NCI-H2171 treated with DMSO at 0.1 percent for 48 hours (cell line): ENCODE measurements around the gene RFX2.

Experiments
- DNase-seq: peaks from one replicate; lab custom pipeline; 2025; lab: John Stamatoyannopoulos, UW

The RFX2 gene

DNA sequence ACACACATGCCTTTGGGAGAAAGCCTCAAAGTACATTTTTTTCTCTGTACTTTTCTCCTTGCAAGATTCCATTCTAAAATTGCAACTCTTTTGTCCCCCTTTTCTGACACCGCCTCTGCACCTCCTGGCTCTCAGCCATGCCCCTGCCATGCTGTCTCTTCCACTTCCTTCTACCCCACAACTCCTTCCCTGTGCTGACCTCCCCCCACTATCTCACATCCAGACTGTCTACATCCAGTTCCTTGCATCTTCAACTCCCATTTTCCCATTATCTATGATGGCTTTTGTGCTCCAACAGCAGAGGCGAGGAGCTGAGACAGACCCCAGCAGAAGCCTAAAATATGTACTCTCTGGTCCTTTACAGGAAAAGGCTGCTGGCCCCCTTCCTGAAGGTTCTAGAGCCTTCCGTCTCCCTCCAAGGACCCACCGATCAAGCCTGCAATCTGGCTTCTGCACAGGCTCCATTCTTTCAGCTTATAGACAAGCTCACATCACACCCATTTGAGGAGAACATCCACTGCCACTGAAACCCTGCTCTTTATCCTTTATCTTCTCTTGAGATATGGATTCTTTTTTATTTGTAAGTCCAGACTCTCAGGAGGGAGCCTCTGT lies 50.2 kb downstream of the RFX2 start:
- no peak for DNase-seq

DNA sequence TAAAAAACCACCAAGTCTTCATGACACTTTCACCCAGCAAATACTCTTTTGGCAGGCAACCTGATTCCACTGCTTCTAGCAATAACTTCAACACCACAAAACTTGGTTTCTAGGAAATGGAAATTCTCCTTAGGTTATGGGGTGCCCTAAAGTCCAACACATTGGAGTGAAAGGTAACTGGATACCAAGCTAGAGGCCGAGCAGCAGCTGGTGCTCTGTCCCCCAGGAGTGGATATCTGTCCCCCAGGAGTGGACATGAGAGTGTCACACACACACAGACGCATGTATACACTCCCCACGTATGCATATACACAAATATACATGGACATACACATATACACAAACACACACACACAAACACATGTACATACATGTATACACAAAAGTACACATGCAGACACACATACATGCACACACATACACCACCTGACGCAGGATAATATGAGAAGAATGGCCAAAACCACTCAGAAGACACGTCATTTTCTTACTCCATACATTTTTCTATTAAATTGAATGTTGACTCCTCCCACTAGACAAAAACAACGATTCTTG lies 50.8 kb downstream of the RFX2 start:
- no peak for DNase-seq

DNA sequence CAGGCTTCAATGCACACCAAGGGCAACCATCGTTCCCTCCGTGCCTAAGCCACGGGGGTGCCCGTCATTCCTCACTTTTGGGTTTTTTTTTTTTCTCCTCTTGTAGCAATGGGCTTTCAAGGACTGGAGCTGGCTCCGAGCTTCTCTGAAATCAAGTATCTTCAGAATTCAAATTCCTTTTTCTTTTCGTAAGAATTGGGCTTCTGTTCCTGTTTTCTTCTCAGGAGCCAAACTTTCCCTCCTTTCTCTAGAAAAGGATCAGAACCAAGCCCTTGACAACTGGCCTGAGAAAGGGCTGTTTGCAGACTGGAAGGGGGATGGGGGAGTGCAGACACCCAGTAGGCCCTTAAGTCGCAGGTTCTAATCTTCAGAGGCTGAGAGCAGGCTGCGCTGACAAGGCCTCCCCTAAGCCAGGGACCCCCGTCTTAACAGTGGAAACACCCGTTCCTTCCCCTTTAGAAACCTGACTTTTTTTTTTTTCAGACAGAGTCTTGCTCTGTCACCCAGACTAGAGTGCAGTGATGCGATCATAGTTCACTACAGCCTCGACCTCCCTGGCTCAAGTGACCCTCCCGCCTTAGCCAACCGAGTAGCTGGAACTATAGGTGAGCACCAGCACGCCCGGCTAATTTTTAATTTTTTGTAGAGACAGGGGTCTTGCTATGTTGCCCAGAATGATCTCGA lies 51.6 kb downstream of the RFX2 start:
- no peak for DNase-seq

DNA sequence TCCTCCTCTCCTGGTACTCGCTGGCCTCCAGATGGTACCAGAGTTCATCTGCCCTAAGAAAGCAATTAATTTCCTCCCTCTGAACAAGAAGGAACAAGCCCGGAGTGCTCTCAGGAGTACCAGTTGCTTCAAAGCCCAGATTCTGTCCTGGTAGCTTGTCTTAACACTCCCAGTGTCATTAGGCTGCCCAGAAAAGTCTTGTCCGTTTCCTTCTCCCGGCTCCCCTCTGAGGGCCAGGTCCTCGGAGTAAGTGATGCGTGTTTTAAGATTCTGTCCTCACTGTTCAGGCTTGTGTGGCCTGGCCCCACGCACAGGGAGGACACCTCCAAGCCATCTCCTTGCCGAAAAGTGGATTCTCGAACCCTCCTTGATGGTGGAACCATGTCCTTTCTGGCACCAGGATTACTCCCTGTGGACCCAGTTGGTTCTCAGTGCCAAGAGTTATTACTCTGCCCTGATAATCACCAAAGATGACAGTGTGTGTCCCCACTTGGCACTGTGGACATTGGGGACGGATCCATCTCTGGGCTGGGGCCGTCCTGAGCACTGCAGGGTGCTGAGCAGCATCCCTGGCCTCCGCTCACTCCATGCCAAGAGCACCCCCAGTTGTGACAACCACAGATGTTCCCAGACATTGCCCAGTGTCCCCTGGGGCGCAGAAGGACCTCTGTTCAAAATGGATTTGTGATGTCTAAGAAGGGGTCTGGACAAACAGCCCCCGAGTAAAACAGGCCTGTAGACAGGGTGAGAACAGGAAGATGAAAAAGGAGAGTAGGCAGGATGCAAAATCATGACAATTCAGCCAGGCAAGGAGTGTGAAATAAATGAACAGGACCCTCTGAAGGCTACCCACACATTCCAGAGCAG lies 52.4 kb downstream of the RFX2 start:
- DNase-seq: no peak

DNA sequence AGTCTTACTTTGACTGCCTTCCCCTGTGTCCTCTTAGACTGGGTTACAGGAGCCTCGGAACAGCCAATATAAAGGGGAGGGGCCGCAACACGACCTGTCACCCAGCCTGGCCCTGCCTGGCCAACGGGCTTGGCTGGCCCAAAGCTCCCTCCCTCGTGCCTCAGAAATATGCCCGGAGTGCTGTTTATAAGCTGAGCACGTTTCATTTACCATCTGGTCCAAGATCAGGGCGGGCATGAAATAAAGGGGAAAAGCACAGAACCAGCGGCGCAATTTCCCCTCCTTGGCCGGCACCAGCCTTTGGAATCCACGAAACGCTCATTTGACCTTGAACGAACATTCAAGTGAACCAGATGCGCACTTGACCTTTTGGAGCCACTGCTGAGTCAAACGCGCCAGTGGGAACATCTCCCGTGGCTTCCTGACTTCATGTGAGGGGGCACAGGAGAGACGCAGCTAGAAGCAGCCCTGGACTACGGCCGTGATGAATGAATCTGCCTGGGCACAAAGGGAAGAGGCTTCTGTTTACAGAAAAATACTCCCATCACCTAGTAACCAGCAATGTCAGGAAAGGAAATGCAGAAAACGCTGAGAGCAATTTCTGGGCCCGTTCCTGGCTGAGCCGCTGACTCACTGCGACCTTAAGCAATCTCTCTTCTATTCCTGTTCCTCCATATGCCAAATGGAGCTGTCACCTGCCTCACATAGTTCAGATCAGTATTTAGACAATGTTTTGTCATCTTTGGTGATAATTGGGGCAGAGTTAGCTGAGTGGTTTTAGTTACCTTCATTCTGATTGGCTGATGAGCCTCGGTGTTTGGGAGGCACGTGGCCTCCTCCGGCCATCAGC lies 53.3 kb downstream of the RFX2 start:
- peak; percentile 93 for DNase-seq

DNA sequence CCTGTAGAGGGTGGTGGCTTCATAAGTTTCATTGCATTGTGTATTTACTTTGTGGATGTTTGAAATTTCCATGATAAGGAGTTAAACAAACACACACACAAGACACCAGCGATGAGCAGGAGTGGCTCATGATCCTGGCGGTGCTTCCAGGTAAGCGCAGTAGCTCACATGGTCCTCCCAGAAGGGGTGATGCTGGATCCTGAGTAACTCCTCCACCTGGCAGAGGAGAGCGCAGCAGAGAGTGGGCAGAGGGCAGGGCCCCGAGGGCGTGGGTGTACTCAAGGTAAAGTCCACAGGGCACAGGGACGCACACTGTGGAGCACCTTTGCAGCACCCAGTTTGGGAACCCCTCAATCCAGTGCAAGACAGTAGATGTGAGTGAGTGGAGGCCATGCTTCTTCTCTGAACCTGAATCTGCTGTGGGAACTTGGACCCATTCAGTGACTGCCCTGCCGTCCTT lies 54.0 kb downstream of the RFX2 start:
- DNase-seq: no peak

DNA sequence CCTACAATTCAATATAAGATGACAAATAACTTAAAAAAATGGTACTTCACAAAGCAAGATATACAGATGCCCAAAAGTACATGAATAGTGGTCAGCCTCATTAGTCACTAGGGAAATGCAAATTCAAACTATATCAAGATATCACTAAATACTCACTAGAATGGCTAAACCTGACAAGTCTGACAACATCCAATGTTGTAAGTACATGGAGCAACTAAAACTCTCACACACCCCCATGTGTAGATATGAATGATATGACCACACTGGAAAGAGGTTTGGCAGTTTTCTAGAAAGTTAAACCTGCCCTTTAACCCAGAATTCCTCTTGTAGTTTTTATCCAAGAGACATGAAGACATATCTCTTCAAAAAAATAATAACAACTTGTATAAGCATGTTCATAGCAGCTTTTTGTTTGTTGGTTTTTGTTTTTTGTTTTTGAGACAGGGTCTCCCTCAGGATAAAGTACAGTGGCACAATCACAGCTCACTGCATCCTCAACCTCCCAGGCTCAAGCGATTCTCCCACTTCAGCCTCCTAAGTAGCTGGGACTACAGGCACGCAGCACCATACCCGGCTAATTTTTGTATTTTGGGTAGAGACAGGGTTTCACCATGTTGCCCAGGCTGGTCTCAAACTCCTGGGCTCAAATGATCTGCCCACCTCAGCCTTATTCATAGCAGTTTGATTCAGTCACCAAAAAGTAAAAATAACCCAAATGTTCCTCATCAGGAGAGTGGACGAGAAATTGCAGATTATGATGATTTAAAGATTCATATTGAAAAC lies 55.1 kb downstream of the RFX2 start:
- no peak for DNase-seq

DNA sequence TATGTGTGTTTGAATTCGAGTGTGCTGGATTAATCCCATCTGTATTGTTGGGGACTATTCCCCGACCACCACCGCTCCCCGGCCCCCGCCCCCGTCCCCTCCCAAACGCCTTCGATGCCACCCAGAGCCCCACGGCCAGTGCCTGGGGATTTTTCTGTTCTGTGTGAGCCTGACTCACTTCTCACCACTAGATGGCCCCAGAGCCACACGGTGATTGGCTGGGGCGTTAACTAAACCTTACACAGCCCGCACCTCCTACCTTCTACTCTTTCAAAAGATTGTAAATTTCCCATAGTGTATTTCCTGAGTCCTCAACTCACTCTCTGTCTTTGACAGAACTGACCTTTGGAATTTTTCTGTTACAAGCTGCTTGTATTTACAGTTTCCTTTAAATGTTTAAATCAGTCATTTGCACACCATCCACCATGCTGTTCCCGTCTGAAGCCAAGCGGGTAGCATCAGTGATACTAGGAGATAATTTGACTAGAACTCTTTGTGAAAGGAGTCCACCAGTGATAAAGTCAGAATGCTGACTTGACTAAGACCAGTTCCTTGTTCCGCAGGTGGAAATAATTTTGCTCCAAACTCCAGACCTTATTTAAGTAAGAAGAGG lies 61.4 kb downstream of the RFX2 start:
- peak; percentile 77 for DNase-seq

DNA sequence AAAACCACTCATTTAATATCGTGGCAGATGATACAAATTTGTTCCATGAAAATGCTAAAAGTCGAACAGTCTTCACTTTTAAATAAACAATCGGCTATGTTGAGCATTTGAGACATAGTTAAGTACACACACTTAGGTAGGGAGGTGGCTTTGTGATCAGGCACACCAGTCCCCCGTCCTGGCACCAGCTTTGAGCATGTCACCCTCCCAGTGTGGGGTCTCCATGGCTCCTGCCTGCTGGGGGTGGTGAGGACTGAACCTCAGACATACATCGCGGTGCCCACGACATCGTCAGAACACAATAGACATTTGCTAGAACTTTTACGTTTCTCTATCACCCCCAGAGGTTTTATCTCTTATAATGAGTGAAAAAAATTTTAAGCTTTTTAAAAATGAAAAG lies 62.0 kb downstream of the RFX2 start:
- DNase-seq: no peak

DNA sequence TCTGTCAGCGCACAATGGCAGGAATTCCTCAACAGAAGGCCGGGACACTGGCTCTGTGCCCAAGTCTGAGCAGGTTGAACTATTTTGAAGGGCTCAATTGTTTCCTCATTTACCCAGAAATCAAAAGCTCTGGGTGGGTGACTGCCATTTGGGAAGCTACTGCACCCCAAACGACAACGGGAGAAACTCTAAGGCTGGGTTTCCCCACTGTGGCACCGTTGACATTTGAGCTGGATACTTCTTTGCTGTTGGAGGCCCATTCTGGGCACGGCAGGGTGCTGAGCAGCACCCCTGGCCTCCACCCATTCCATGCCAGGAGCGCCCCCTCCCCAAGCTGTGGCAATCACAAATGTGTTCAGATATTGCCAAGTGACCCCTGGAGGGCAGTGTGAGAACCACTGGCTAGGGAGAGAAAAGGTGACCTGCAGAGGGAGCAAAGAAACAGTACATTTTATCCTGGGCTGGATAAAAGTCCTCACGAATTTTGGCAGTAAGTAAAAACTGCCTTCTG lies 62.5 kb downstream of the RFX2 start:
- peak; percentile 34 for DNase-seq

DNA sequence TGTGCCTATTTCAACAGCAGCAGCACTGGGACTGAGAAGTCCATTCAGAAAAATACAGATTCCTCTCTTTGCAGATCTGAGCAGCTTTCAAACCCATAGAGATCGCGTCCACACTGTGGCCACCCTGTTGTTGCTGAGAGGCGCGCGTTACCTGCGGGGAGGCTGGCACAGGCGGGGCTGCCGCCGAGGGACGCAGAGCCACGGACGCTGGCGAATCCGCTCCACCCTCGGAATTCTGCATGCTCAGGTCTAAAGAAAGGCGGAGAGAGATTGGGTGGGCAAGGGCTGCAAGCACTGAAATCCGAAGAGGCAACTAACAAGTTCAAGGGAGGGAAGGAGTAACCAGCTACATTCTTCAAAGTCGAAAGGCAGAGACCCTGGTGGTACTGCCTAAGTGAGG lies 63.0 kb downstream of the RFX2 start:
- no peak for DNase-seq

DNA sequence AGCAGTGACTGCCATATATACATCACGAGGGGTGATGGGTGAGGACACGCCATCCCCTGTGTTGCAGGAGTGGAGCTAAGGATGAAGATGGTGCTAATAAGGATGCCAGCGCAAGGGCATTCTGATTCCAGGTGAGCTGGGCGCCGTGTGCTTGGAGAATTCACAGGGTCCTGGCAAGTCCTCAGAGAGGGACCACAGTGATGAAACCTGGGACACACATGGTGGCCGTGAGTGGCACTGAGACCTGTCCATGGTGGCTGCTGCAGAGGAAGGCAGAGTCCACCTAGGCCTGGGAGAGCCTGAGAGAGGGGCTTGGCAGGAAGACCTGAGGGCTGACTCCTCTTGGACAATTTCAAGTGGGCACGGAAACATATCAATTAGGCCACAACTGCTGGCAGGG lies 65.2 kb downstream of the RFX2 start:
- no peak for DNase-seq

DNA sequence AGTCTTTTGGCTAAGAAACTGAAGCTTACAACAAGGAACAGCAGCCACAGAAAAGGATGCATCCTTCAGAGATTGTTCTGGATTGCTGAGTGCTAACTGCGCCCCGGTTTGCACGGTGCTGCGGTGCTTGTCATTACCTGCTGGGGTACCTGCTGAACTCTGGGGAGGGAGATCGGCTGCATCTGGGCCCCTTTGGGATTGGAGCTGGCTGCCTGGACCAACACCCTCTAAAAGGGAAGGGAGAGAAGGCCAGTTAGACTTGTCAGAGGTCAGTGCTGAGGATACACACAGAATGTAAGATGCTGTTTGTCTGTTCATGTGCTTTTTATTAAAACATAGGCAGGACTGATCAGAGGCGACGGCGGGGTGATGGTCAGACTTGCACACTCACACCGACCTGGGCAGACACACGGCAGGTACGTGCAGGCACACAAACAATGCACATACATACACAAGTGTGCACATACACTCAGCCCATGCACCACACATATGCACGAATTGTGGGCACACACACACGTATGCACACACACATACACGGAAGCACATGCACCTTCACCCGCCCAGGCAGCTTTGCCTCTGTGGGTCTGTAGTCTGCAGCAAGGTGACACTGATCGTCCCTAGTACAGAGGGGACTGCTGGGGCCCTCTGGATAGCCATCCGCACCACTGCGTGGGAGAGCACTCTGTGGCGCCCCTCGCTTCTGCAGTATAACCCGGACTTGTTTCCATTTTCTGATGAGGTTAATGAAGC lies 66.1 kb downstream of the RFX2 start:
- DNase-seq: no peak

DNA sequence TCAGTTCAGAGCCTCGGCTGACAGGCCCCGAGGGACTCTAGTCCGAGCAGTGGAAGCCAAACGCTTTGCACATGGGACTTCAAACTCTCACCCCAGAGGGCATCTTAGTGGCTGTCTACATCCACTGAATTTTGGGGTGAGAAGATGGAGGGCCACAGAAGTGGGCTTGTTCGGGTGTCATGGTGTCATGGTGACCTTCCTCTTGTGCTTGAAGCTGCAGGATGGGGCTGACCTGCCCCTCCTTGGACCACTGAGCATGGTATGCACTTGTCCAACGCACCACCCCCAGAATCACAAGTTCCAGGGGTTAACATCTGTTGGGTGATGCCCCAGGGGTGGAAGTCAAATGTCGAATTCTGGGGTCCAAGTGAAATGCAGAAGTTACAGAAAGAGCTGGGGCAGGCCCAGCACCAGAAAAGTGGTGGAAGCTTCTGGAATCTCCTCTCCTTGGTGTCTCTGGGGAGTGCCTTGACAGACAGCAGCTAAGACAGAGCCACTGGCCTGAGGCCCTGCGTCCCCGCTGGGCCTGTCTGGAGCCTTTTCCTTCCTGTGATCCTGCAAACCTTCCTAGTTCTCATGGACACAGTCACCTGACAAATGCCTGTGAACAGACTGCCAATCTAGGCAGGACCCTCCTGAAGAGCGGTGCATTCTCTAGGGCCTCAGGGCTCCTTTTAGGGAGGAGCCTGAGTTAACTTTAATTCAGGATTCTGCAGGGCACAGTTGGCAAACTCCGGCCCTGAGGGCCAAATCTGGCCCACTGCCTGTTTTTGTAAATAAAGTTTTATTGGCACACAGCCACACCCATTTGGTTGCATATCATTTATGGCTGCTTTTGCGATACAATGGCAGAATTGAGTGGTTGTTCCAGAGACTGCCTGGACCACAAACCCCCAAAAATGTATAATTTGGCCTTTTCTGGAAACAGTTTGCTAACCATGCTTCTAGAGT lies 67.2 kb downstream of the RFX2 start:
- DNase-seq: no peak

DNA sequence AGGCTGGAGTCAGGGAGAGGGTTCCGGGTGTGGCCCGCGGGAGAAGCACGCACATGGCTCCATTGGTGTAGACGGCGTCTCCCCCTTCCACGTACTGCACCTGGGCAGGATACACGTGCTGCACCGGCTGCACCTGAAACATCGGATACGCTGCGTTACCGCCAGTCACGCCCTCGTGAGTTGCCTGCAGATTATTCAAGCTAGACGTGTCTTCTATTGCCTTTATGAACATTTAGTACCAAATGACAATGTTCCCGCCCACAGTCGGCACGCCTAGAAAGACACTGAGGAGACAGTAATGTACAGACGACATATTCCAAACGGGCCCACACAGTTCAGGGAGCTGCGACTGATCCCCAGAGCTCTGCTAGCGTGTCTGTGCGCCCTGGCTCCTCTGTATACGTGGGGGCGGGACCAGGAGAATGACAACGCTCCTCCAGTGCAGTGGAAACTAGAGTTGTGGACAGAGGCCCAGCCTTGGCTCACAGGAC lies 68.3 kb downstream of the RFX2 start:
- no peak for DNase-seq

DNA sequence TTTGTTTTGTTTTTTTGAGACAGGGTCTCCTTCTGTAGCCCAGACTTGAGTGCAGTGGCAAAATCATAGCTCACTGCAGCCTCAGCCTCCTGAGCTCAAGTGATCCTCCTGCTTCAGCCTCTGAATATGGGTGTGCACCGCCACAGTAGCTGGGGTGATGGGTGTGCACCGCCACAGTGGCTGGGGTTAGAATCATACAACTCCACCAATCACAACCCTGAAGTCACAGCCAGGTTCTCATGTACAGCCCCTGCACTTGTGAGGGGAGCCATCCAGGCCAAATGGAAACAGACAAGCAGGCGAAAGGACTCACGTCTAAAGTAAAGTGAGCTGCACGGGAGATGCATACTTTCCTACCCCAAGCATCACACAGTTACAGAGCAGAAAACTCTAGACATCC lies 69.2 kb downstream of the RFX2 start:
- no peak for DNase-seq

DNA sequence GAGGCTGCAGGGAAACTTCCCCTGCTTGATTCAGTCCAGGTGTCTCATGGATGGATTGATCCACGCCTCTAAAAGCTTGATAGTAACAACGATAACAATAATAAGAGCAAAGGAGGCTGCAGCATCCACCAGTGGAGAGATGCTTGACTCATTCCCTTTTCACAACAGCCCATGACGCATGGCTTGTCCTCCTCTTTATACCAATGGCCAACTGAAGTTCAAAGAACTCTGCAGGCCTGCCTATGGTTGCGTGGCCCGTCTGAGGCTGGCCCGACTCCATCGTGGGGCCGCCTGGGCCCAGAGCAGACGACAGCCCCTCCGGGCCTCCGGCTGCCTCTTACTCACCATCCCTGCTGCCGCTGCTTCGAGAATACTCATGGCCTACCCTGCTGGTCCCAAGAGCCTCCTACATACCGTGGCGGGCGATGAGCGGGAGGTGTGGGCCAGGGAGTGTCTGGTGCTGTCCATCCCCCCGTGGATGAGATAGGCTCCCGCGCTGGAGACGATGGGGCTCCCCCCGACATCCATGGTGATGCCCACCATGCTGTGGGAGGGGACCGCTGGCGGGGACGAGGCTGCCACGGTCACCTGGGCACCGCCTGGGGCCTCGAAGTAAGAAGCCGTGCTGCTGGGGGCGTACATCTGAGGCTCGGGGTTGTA lies 70.6 kb downstream of the RFX2 start:
- no peak for DNase-seq
